ENCODE results near the gene NEUROD2. TPM values are rescaled to one million over a fixed set of nuclear protein-coding genes. Genes with fewer than 3 reads are reported as not detected.

NEUROD2 gene
- total and polyA plus RNA-seq, 2 of the 8 experiments (the other 6 are each of a cell fraction or from before 2014, with no cell fraction given) = not detected

- Histone ChIP-seq H3K9ac (replicated peaks in 1 of 4; ENCODE audit: extremely low read depth in 1 of 4, low read depth in 3 of 4, low read length in 3 of 4) (no peak overlapping the region), H3K23ac (ENCODE audit: insufficient read length) (no peak overlapping the region), H2BK15ac (ENCODE audit: low read length) (peak overlapping the region; percentile 99; the same call in 1 of the 2 replicates), H3K79me2 (ENCODE audit: control insufficient read depth in 1 of 2, insufficient read depth in 2 of 2, low read length in 2 of 2) (peaks cover 0 to 2% of the 10 kb centered on the region in 2 experiments; a peak in 1 of 4 replicates), H3K4me3 (ENCODE audit: extremely low read depth in 1 of 4, insufficient read depth in 2 of 4, low read depth in 3 of 4, low read length in 4 of 4) (no peak overlapping the region), H4K8ac (ENCODE audit: extremely low read depth, insufficient read depth, low read length) (peak overlapping the region; percentile 46; the same call in 1 of the 2 replicates), H2BK120ac (replicated peaks; ENCODE audit: low read depth, low read length) (no peak overlapping the region), H4K91ac (replicated peaks; ENCODE audit: insufficient read length, low read length) (peak overlapping the region; percentile 13), H4K20me1 (replicated peaks in 1 of 2; ENCODE audit: control insufficient read depth in 1 of 2, insufficient read depth in 2 of 2, low read length in 2 of 2) (peaks cover 1 to 2% of the 10 kb centered on the region in 2 experiments), H2BK20ac (ENCODE audit: low read length) (no peak overlapping the region), H3K79me1 (ENCODE audit: low read depth, low read length) (peaks cover 2% of the 10 kb centered on the region; the same call in 1 of the 2 replicates), H3K56ac (replicated peaks; ENCODE audit: insufficient read length, low read depth, low read length) (no peak overlapping the region), H3K4me1 (replicated peaks in 1 of 4; ENCODE audit: control insufficient read depth in 3 of 4, insufficient read depth in 4 of 4, low read length in 3 of 4) (peaks cover 5 to 27% (median 20%) of the 10 kb centered on the region in 4 experiments), H3K4ac (replicated peaks; ENCODE audit: insufficient read length, low read depth, low read length) (peak overlapping the region; percentile 33), H2BK12ac (ENCODE audit: low read depth, low read length) (no peak overlapping the region), H2AFZ (ENCODE audit: low read length) (no peak overlapping the region), H3K4me2 (ENCODE audit: insufficient read depth in 1 of 2, low read depth in 2 of 2, low read length in 2 of 2) (peak overlapping the region; percentile 8 to 14; a peak in 2 of 4 replicates), H3K18ac (ENCODE audit: extremely low read depth, low read length) (peak overlapping the region; percentile 64; the same call in 1 of the 2 replicates), H3K36me3 (ENCODE audit: control insufficient read depth in 2 of 4, insufficient read depth in 4 of 4, low read length in 3 of 4) (no peaks in the 10 kb centered on the region), H3K9me3 (ENCODE audit: insufficient read depth in 2 of 2, low read depth in 1 of 2, low read length in 1 of 2) (no peaks in the 10 kb centered on the region), H4K5ac (ENCODE audit: insufficient read length, low read depth, low read length) (peak overlapping the region; percentile 20), H3K27ac (ENCODE audit: low read depth, low read length) (peak overlapping the region; percentile 53; the same call in 1 of the 2 replicates), H2BK5ac (ENCODE audit: low read depth, low read length) (peak overlapping the region; percentile 68; the same call in 1 of the 2 replicates), H2AK5ac (ENCODE audit: low read depth, low read length) (peak overlapping the region; percentile 26; the same call in 1 of the 2 replicates), H3K14ac (ENCODE audit: insufficient read length) (no peak overlapping the region), H3K23me2 (ENCODE audit: low read depth, low read length) (no peaks in the 10 kb centered on the region; the same call in 1 of the 2 replicates), H3K27me3 (replicated peaks in 1 of 4; ENCODE audit: control insufficient read depth in 3 of 4, extremely low read depth in 1 of 4, insufficient read depth in 3 of 4, low read length in 3 of 4) (no peaks in the 10 kb centered on the region)
- ChIA-PET CTCF (ENCODE audit: partially characterized antibody) (interaction anchor here (0.5 to 49.2 kb wide), 17 partner anchors 12 to 190 kb away, joined by 3 to 1885 read pairs (median 4); partner anchors contain the start of genes ERBB2, GRB7, MIEN1 and PGAP3), POLR2A (ENCODE audit: partially characterized antibody) (interaction anchor here (0.7 to 5.2 kb wide), 11 partner anchors 8 to 48 kb away, joined by 3 to 22 read pairs (median 3); partner anchors contain the start of genes PNMT, STARD3 and TCAP)
- FAIRE-seq = no peak
- no peak for DNase-seq (ENCODE audit: low read depth in 1 of 2, low spot score in 2 of 2)
- no peak for TF ChIP-seq SP2 (IDR thresholded peaks at IDR 0.05; ENCODE audit: low read length)
- TF ChIP-seq SIN3A (conservative IDR thresholded peaks at IDR 0.05 in 1 of 2, IDR thresholded peaks at IDR 0.05 in 1 of 2; ENCODE audit: low read depth in 1 of 2, low read length in 2 of 2) = 0 out of 4 replicates have a peak, but pooled peaks of 1 of the 2 experiments have one; percentile 7
- no peak for TF ChIP-seq RXRA (IDR thresholded peaks at IDR 0.05; ENCODE audit: insufficient read depth, low read depth, low read length)
- TF ChIP-seq POLR2A (IDR thresholded peaks at IDR 0.05; ENCODE audit: control extremely low read depth in 1 of 2, low read depth in 2 of 2, low read length in 2 of 2) = no peak
- TF ChIP-seq BCL11A (IDR thresholded peaks at IDR 0.05; ENCODE audit: low read depth in 2 of 2, low read length in 2 of 2) = no peak
- 94% methylated on average over 12 of the region's 12 CpGs; no CpG with 5 or more reads in 1 of the 2 experiments for WGBS, 2 experiments (ENCODE audit: extremely low coverage in 1 of 2, insufficient coverage in 1 of 2, insufficient read length in 1 of 2, insufficient replicate concordance in 2 of 2, low coverage in 1 of 2, low lambda C conversion rate in 2 of 2, missing lambda C conversion rate in 1 of 2)
Measured at GRCh38 chr17:39653316-39653661, 45.6 kb upstream of the NEUROD2 start.
